PC-3 (cell line): Measurements from ENCODE around the gene CD7. TPM values are rescaled to one million over a fixed set of nuclear protein-coding genes. Genes with fewer than 3 reads are reported as not detected.
A peak's percentile ranks its signal among the peaks of the same experiment; 100 is the strongest.

Experiments used
- ATAC-seq: fragments of 200-7000 bp; cut with Tn5 transposase; 2 replicates; pipeline ENCODE4 v1.9.1; 2020; ENCODE audit warnings: mild to moderate bottlenecking, moderate library complexity
- BruUV-seq: library from RNA; stranded (reverse); fragments of 400-500 nt; replicated peaks from 2 replicates; lab custom pipeline; 2021; lab: Mats Ljungman, UMichigan
- CTCF ChIA-PET: fragments of 300-600 bp; sonication (Branson Sonifier 250); formaldehyde crosslinking; loops from one replicate; lab custom pipeline; 2022; ENCODE audit warnings: antibody characterized with exemption; lab: Charles Lee
- POLR2A ChIA-PET: fragments of 300-600 bp; sonication (Branson Sonifier 250); formaldehyde crosslinking; loops from one replicate; lab custom pipeline; 2022; ENCODE audit warnings: antibody characterized with exemption; ENCODE audit not compliant: unreplicated experiment; lab: Charles Lee
- DNase-seq: peaks from one replicate; pipeline ENCODE4 v3.0.0-alpha.2; 2015
- H2AFZ ChIP-seq: fragments of 300-600 bp; sonication (generic); 2 replicates; pipeline ENCODE4 v1.6.0; 2016; ENCODE audit warnings: antibody characterized with exemption, low read length
- H3F3A ChIP-seq: fragments of 300-600 bp; sonication (generic); one replicate; pipeline ENCODE4 v1.6.0; 2017; ENCODE audit warnings: antibody characterized with exemption, low read length, control low read depth, mild to moderate bottlenecking; ENCODE audit not compliant: unreplicated experiment
- H3K27ac ChIP-seq: fragments of 300-600 bp; sonication (generic); 2 replicates; pipeline ENCODE4 v1.5.1; 2016; ENCODE audit warnings: mild to moderate bottlenecking, low read length
- H3K27me3 ChIP-seq: fragments of 300-600 bp; sonication (generic); 2 replicates; pipeline ENCODE4 v1.6.1; 2016; ENCODE audit warnings: low read length, mixed read lengths
- H3K36me3 ChIP-seq: fragments of 300-600 bp; sonication (generic); 2 replicates; pipeline ENCODE4 v1.6.1; 2016; ENCODE audit warnings: low read depth, mixed run types, low read length, mixed read lengths
- H3K4me1 ChIP-seq: fragments of 300-600 bp; sonication (generic); 2 replicates; pipeline ENCODE4 v1.5.1; 2016; ENCODE audit warnings: low read length; ENCODE audit not compliant: insufficient read depth
- H3K4me2 ChIP-seq: fragments of 300-600 bp; sonication (generic); 2 replicates; pipeline ENCODE4 v1.6.0; 2016; ENCODE audit warnings: low read length
- H3K4me3 ChIP-seq: fragments of 300-600 bp; sonication (generic); 2 replicates; pipeline ENCODE4 v1.5.1; 2016; ENCODE audit warnings: mild to moderate bottlenecking, low read length, mixed read lengths
- H3K79me2 ChIP-seq: fragments of 300-600 bp; sonication (generic); 2 replicates; pipeline ENCODE4 v1.6.1; 2017; ENCODE audit warnings: low read length, mixed read lengths
- H3K9ac ChIP-seq: fragments of 300-600 bp; sonication (generic); 2 replicates; pipeline ENCODE4 v1.6.0; 2016; ENCODE audit warnings: mild to moderate bottlenecking, low read length
- H3K9me2 ChIP-seq: fragments of 300-600 bp; sonication (generic); replicated peaks from 2 replicates; pipeline ENCODE4 v1.6.1; 2016; ENCODE audit warnings: mixed run types, low read length, mixed read lengths
- H3K9me3 ChIP-seq: fragments of 300-600 bp; sonication (generic); 2 replicates; pipeline ENCODE4 v1.6.1; 2016; ENCODE audit warnings: low read length, mixed read lengths
- H4K20me1 ChIP-seq: fragments of 300-600 bp; sonication (generic); 2 replicates; pipeline ENCODE4 v1.6.1; 2016; ENCODE audit warnings: low read length, mixed read lengths
- CTCF ChIP-seq: fragments of 300-600 bp; sonication (generic); conservative IDR thresholded peaks from 2 replicates; pipeline ENCODE4 v1.5.1; 2017; ENCODE audit warnings: antibody characterized with exemption, low read depth, mild to moderate bottlenecking, low read length
- EZH2 ChIP-seq: fragments of 300-600 bp; sonication (generic); IDR thresholded peaks from one replicate; pipeline ENCODE4 v1.6.1; 2017; ENCODE audit warnings: antibody characterized with exemption, mild to moderate bottlenecking, low read length; ENCODE audit not compliant: unreplicated experiment
- EZH2phosphoT487 ChIP-seq: fragments of 300-600 bp; sonication (generic); IDR thresholded peaks from 2 replicates; pipeline ENCODE4 v1.6.1; 2018; ENCODE audit warnings: mild to moderate bottlenecking, antibody characterized with exemption, low read length, borderline replicate concordance
- intact Hi-C: fragments of 100-400 bp; cut with micrococcal nuclease; formaldehyde crosslinking; loops from 2 replicates; pipeline ENCODE4 v1.9.0; 2023
- total RNA-seq: library from RNA; depleted of rRNA; stranded (reverse); fragments of >200 nt; gene quantifications from 2 replicates; pipeline ENCODE4 v1.2.3, GENCODE V29; 2014

Gene CD7
- total RNA-seq, 1 experiment from 2014 or later: 0.15 TPM

GRCh38 chr17:82300228-82300627, 17.2 kb downstream of the CD7 start:
- no peak overlapping the region for H3K4me3 ChIP-seq
- no peak for ATAC-seq
- H3K4me2 ChIP-seq: no peak overlapping the region
- H3K4me1 ChIP-seq: peaks cover 36% of the 10 kb centered on the region
- intact Hi-C loops: no loop called here
- ChIA-PET CTCF (no interaction called here), POLR2A (interaction anchor here (0.7 kb wide), 1 partner anchor 231 kb away, joined by 10 read pairs; no protein-coding TSS in a partner anchor)
- no peaks in the 10 kb centered on the region for H3K36me3 ChIP-seq
- no peaks in the 10 kb centered on the region for H3K27me3 ChIP-seq
- H3K9me2 ChIP-seq: no peaks in the 10 kb centered on the region
- no peak for TF ChIP-seq CTCF
- TF ChIP-seq EZH2phosphoT487: no peak
- no peak for TF ChIP-seq EZH2
- H3K79me2 ChIP-seq: no peaks in the 10 kb centered on the region
- no TSS peak for BruUV-seq
- H4K20me1 ChIP-seq: no peaks in the 10 kb centered on the region
- H3K27ac ChIP-seq: no peak overlapping the region
- no peak overlapping the region for H2AFZ ChIP-seq
- no peaks in the 10 kb centered on the region for H3K9me3 ChIP-seq
- H3K9ac ChIP-seq: no peak overlapping the region
- no peak for DNase-seq
- peaks cover 5% of the 10 kb centered on the region for H3F3A ChIP-seq

- Histone ChIP-seq H3K9me3 (no peaks in the 10 kb centered on the region), H3K9me2 (no peaks in the 10 kb centered on the region), H3K4me3 (no peak overlapping the region), H3K4me1 (peaks cover 44% of the 10 kb centered on the region), H3K9ac (peak overlapping the region; percentile 94), H3K27me3 (no peaks in the 10 kb centered on the region), H3K36me3 (no peaks in the 10 kb centered on the region), H3K4me2 (no peak overlapping the region), H3K27ac (peak overlapping the region; percentile 99), H3K79me2 (no peaks in the 10 kb centered on the region), H2AFZ (no peak overlapping the region), H4K20me1 (no peaks in the 10 kb centered on the region), H3F3A (peaks cover 5% of the 10 kb centered on the region)
- ChIA-PET CTCF (no interaction called here), POLR2A (no interaction called here)
- no TSS peak for BruUV-seq
- TF ChIP-seq EZH2 (no peak), EZH2phosphoT487 (no peak), CTCF (no peak)
- intact Hi-C loops: loop anchor here (5.0 kb wide), 1 partner anchor 33 kb away; the partner anchor contains the start of gene SECTM1
- DNase-seq (no peak), ATAC-seq (no peak)
These were observed 18.0 kb downstream of the CD7 start for GRCh38 chr17:82299452-82299851.
